Measurements from ENCODE around the gene NLN.
A peak's percentile ranks its signal among the peaks of the same experiment; 100 is the strongest.
"Not testable (repeated sequence)": the region's sequence is repeated elsewhere in the genome, so short reads cannot be mapped to it uniquely, and the experiment has no call there.

Gene NLN

DNA sequence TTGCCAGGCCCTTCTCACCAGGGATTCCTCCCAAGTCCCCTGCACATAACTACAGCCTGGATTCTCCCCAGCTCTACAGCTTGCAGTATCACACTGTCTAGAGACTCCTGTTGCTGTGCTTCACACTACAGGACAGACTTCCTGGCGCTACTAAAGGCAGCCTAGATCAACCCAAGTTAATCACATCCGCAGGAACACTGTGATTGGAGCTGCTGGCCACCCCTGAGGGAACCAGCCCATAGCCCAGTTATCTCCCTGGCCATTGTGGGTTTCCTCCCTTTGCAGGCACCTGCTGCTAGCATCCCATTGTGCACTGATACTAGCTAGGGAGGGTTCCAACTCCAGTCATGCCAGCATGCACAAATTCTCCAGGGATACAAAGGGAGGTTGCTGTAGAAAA, 53.5 kb downstream of the NLN start:
- DNase-seq, result no peak

DNA sequence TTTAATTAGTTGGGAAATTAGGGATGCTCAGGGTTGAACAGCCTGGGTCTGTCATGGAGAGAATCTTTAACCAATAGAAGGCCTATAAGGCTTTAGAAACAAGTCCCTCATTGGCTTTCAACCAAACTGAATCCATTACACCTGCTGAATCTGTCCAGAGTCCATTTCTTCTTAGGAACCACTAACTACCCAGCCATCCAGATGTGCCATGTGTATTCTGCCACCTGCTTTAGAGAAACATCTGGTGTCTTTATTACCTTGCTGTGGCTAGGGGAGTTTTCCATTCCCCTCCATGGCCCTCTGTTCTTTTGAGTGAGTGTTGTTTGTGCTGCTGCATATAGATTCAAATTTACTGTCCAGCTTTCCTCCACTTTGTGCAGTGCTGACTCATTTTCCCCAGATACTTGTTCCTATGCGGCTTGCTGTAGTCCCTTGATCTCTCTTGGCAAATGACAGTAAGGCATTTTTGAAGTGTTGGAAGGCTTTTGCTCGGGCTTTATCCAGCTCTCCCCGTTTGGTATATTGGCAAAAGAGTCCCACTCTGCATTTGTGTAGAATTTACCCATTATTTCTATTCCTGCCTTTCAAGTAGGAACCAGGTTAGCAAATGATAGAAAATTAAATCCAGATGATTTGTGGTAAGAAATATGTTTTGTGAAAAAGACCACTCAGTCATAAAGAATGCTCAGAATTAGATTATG, 54.6 kb downstream of the NLN start:
- DNase-seq, result no peak

DNA sequence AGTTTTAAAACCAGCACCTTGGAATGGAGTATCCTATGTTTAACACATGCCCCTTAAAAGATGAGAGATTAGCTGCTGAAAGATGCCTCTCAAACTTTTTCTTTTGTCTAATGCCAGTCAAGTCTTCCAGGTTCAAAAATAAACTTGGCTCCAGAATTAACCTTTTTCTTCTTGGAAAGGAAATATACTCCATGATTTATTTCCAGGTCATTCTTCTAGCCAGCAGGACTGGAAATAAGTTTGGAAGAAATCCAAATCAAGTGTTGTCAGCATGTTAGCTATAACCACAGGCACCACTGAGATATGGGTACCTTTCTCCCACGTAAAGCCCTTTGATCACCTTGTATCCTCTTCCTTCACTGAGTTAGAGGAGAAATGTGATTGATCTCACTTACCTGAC, 56.1 kb downstream of the NLN start:
- no peak for DNase-seq

GRCh38 chr5:65779643-65780042, 57.6 kb downstream of the NLN start:
- no peak for DNase-seq

DNA sequence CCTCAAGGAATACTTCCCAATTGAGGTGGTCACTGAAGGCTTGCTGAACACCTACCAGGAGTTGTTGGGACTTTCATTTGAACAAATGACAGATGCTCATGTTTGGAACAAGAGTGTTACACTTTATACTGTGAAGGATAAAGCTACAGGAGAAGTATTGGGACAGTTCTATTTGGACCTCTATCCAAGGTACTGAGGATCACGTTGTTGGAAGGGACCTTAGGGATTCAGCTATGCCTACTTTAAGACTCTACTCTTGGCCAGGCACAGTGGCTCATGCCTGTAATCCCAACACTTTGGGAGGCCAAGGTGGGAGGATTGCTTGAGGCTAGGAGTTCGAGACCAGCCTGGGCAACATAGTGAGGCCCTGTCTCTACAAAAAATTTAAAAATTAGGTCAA, 66.3 kb downstream of the NLN start:
- DNase-seq, result not testable (repeated sequence)

DNA sequence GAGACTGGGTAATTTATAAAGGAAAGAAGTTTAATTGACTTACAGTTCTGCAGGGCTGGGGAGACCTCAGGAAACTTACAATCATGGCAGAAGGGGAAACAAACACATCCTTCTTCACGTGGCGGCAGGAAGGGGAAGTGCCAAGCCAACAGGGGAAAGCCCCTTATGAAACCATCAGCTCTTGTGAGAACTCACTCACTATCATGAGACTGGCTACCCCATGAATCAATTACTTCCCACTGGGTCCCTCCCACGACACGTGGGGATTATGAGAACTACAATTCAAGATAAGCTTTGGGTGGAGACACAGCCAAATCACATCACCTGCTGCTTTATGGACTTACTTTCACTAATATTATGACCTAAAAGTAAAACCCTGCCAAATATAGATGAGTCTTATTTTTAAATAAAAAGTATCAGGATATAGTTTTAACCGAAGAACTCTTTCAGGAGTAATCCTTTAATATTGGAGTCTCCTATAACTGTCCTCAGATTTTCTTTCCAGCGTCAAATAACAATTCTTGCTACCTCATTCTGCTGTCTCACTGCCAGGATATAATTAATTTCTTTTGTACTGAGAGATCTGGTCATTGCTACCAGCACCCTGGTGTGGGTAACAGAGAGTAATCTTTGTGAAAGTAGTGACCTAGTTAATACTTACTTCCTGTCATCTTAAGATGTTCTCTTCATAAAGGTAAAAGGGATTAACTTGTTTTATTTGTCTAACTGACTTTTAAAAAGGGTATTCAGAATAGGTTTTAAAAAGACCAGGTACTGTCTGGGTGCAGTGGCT, 68.6 kb downstream of the NLN start:
- DNase-seq, result no peak

- DNase-seq, result no peak
These were observed 70.0 kb downstream of the NLN start for GRCh38 chr5:65791712-65792673.

- DNase-seq, result no peak
These were observed 74.3 kb downstream of the NLN start for GRCh38 chr5:65796269-65796668.

- DNase-seq, result no peak
These were observed 74.8 kb downstream of the NLN start for GRCh38 chr5:65796751-65797316.

DNA sequence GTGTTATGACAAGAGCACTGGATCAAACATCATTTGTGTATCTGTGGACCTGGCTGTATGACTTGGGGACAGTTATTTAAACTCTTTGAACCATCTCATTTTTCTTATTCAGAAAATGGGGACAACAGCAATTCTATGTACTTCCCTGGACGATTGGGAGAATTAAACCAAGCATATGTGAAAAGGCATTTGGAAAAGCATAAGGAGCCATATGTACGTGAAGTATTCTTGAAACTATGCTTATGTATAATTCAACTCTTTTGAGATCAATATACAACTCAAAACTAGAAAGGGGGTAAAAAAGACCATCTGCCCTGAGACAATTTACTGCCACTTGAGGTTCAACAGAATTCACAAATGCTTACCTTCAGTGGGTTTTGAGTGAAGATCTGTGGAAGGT, 75.5 kb downstream of the NLN start:
- DNase-seq, result no peak

- DNase-seq, result no peak
These were observed 77.9 kb downstream of the NLN start for GRCh38 chr5:65799857-65800256.

GRCh38 chr5:65800775-65801174, 78.8 kb downstream of the NLN start:
- no peak for DNase-seq

GRCh38 chr5:65801352-65801783, 79.4 kb downstream of the NLN start:
- DNase-seq, result no peak

- DNase-seq, result no peak
These were observed 80.1 kb downstream of the NLN start for GRCh38 chr5:65802080-65802479.

DNA sequence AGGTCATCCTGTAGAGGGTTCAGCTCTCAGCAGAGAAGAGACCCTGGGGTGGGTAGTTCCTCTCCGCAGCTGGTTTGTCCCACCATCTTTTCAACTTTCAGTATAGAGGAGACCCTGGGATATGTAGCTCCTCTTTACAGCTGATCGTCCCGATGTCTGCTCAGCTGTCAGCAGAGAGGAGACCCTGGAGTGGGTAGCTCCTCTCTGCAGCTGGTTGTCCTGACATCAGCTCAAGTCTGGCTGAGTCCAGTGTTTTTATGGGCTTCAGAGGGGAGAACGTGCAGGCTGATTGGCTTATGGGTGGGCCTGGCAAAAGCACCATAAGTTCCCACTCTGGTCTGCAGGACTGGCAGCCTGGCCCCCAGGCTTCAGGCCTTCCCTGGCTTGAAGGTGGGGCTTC, 80.8 kb downstream of the NLN start:
- no peak for DNase-seq

DNA sequence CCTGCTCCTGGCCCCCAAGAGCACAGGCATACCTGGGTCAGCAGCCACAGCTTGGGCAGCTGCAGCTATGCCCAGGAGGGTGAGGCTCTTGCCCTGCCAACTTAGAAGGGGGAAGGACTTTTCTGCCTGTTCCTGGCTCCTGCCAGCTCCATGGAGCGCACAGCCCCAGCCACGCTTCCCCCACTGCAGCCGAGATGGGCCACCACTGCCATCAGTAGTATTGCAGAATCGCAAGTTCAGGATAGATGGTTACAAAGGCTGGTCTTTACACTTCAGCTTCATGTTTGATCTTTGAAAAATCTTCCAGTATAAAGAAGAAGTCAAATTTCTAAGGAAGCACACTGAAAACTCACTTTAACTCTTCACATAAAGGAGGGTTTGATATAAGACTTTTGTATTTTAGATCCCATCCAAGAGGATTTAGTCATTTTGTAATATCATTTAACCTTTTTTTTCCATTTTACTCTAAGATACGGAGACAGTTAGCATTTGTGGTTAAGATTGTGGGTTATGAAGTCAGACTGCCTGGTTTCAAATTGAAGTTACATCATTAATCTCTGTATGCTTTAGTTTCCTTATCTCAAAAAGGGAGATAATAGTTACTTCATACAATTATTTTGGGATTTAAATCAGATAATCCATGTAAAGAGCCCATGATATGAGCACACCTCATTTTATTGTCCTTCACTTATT, 81.8 kb downstream of the NLN start:
- no peak for DNase-seq

DNA sequence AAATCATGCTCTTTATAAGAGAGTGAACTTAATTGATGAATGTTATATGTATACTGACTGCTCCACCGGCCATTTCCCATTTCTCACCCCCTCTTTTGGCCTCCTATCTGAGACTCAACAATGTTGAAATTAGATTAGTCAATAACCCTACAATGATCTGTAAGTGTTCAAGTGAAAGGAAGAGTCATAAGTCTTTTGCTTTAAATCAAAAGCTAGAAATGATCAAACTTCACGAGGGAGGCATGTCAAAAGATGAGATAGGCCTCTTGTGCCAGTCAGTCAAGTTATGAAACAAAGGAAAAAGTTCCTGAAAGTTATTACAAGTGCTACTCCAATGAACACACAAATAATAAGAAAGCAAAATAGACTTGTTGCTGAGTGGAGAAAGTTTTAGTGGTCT, 83.1 kb downstream of the NLN start:
- DNase-seq, result no peak

- DNase-seq, result not testable (repeated sequence)
These were observed 85.5 kb downstream of the NLN start for GRCh38 chr5:65807494-65807893.

- no peak for DNase-seq
These were observed 86.3 kb downstream of the NLN start for GRCh38 chr5:65808251-65808741.

DNA sequence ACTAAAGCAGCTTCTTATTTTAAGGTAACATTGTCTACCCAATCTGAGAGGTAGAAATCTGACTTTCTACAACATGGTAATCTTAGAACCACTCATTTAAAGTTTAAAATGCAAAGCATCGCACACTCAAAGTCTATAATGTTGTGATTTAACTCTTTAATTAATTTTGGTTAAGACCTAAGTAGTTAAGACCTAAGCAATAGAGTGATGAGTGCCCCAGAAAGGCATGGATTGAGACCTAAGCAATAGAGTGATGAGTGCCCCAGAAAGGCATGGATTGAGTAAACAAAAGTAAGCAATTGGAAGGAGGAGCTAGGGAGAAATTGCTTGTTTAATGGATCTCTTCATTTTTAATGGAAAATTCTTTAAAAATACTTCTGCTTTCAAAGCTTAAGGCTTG, 86.8 kb downstream of the NLN start:
- no peak for DNase-seq

DNA sequence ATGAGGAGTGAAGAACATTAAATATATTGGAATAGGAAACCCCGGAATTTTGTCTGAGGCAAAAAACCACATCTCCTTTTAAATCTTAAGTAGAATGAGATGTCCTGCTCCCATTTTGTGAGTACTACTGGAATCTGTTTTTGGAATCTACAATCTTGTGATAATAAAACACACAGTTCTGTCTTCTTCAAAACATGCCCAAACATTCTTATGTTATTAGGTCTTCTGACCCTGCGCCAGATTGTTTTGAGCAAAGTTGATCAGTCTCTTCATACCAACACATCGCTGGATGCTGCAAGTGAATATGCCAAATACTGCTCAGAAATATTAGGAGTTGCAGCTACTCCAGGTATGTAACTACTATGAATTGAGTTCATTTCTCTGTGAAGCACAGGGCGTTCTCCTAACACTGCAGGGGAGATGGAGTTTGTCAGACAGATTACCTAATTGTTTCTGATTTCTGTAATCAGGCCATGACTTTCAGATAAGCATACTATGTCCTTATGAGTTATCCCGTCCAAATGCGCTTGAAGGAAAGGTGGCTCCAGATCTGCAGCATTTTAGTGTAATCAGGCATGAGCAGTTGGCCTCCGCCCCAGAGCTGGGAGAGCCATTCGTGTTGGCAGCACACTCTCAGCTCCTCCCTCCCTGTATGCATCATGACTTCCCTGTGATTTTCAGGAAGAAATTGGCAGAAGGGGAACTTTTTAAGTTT, 88.0 kb downstream of the NLN start:
- DNase-seq, result peak; percentile 75

Data from right forelimb (tissue), 1 donor.